ENCODE data around the gene TUBA1A.
A peak's percentile ranks its signal among the peaks of the same experiment; 100 is the strongest.
"Not testable (repeated sequence)": the region's sequence is repeated elsewhere in the genome, so short reads cannot be mapped to it uniquely, and the experiment has no call there.

Gene TUBA1A

DNA sequence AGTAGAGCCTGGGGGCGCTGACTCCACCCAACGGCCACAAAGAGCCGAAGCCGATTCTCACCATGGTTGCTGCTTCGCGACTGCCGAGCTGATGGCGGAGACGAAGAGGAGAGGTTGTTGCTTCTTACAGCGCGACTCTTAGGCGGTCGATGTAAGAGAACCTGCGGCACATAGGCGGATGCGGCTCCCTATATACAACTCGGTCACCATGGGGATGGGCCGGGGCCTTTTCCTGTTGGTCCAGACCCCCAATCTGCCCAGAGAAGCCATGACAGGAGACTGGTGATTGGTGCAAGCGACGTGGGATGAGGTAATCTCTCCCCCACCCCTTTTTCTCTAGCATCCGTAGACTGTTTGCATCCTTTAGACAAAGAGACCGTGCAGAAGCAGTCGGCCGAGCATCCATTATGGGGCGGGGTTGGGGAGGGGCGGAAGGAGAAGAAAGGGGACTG lies at the start of gene TUBA1A:
TSS of gene TUBA1A (minus strand) at position 165 of the 452 bp plus-strand sequence. CDS start at position 64, 101 bp downstream.
- peak; percentile 96 for DNase-seq

DNA sequence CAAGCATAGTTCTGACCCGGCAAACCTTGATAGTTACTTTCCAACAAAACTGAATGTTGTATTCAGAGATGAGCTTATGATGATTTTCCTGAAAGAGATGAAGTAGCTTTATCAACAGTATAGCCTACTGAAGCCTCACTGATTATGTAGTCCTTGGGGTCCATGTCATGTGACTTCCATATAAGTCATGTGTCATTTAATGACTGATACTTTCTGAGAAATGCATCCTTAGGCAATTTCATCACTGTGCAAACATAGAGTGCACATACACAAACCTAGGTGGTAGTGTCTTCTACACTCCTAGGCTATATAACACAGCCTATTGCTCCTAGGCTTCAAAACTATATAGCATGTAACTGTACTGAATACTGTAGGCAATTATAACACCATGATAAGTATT lies 47.5 kb upstream of the TUBA1A start:
- no peak for DNase-seq

DNA sequence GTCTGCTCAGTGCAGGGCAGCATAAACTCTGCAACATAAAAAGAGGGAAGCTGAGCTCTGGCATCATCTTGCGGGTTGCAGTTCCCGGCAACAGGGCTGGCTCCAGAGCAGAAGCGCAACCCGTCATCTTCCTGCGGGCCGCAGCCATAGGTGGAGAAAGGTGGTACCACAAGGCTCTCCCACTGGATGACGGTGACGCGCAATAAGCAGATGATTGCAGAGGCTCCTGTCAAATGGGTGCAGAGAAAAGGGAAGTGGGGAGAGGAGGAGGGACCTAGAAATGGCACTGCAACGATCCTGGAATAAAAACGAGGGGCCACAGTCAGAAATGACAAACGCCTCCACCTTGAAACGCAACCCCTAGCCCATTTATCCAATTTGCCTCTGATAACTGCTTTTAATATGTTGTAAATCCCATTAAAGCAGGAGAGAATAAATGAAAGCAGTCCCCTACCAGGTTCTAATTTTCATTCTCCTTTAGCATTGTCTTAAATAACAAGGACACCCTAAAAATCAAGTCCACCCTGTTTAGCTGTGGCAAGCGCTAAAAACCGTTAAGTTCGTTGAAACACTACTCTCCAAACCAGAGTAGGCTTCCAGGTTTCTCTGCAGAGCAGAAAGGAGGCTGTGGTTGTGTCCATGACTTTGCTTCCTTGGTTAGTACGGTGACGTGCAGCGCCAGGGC lies 45.1 kb upstream of the TUBA1A start:
- no peak for DNase-seq

DNA sequence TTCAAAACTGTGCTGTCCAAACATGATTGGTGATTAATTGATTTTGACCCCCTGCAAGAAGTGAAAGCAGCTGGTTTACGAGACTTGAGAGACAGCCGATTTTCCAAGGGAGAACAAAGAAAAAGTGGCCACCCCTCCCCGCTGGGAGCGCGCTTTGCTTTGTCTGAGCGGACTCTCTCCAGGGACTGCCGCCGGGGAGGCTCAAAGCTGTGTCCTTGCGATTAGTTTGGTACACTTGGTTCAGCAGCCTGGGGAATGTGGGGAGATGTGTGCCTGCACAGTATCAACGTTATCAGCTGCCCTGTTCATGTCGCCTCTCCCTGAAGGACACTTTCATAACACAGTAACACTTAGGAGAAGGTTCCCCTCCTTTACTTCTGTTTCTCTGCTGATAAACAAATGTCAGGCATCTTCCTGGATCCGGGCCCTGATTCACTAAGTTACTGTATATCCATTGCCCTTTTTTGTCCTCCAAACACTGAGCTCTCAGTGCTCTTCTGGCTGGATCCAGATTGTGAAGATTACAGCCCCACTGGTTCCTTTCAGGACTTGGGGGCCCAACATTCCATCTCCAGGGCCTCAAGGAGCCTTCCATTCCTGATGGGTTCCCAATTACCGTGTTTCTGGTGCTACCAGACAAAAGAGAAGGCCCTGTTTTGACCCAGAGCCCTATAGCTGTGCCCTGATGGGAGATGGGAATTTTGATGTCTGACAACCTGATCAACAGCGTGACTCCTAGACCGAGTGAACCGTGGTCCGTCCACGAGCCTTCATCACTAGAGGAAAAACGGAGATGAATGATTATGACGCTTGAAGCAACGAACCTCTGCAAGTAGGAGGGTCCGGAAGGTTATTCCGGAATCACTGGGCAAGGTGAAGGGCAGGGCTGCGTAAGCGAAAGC lies 44.3 kb upstream of the TUBA1A start:
- DNase-seq: no peak

DNA sequence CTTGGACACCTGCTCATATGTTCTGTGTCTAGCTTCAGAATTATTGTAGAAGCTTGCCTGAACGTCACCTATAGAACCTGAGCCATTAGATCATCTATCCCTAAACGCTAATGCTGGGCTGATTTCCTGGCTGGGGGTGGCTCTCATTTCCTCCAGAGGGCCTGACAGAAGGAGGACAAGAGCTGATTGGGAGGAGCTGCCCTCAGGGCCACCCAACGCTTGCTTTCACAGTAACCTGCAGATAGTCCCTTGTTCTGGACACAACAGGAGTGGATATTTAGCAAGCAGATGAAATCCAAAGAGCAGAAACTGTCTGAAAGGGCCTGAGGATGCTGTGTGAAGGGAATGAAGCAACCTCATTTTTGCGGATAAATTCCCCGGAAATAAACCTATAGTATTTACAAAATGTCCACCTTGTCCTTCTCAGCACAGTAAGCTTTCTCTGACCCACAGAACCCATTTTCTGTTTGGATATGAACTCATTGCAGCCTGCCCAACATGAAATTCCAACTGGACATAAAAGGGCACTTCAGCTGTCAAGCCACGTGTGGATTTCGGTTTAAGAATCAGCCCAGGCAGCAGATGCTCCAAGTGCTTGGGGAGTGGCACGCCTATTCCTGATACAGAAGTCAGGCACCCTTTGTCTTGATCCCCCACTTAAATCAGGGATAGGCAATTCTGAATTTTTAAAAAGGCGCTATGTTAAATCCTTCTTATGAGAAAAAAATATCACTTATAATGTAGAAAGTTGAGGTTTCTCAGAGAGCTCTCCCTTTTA lies 43.2 kb upstream of the TUBA1A start:
- DNase-seq: no peak

DNA sequence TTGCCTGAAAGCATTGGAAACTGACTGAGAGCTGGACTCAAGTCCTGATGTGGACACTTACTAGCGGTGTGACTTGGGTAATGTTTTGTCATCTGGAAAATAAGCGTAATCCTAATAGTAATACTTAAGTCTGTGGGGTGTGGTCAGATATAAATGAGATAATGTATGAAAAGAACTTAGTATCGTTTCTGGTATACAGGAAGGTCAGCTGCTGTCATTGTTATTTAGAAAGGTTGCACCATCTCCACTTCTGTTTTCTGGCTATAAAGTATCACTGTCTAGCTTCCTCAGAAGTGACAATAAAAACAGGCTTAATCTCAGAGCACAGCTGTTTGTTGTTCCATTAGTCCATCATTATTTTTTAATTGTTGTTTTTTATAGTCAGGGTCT lies 41.9 kb upstream of the TUBA1A start:
- DNase-seq: no peak

DNA sequence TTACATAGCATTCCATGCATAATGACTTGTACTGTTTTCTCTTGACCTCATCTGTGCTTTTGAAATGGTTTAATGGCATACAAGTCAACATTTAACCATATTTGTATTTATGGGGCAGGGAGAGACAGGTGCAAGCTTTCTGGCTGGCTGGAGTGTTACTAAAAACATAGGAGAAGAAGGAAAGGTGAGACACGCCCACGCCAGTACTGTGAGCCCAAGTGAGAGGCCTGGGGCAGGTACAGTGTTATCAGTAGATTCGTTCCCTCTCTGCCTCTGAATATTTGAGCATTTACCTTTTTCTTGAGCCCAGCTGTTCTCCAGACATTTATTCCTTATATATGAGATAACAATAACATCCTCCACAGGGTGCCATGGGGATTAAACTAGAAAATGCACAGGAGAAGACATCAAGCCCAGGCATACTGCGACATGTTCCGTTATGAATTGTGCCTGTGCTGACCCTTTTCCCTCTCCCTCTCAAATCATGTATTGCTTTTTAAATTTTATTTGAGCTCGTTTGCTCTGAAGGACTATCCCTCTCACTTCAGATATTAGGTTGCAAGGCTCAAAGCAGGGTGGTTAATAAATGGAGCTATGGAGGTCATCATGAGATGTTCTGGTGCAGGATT lies 41.4 kb upstream of the TUBA1A start:
- no peak for DNase-seq

DNA sequence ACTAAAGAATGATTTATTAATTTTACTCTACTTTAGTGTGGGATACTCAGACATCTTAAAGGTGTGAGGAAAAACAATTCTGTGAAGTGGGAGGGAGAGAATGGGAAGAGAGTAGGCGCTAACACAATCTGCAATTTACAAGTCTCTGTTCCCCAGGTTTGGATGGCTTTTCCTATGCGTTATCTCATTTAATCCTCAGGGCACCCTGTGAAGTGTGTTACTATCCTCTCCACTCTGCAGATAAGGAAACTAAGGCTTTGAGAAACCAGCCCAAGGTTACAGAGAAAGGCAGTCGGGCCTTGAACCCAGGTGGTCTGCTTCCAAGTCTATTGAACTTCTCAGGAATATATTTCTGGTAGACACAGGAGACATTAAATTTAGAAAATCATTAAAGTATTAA lies 39.8 kb upstream of the TUBA1A start:
- no peak for DNase-seq

DNA sequence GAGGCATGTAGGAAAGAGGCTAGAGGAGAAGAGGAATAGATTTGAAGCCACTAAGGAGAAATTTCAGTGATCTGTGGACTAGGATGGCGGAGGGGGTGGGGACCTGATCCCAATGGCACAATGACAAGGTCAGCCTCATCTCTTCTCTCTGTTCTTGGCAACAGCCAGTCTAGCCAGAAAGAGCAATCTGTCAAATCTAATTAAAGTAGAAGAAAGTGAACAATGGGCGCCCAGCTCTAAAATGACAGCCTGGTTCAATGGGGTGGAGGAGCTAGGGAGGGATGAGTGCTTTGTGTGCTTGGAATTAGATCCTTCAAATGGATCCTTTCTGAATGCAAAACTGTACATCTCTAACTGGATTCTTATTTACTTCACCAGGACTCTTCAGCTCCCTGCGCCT lies 38.8 kb upstream of the TUBA1A start:
- DNase-seq: no peak

DNA sequence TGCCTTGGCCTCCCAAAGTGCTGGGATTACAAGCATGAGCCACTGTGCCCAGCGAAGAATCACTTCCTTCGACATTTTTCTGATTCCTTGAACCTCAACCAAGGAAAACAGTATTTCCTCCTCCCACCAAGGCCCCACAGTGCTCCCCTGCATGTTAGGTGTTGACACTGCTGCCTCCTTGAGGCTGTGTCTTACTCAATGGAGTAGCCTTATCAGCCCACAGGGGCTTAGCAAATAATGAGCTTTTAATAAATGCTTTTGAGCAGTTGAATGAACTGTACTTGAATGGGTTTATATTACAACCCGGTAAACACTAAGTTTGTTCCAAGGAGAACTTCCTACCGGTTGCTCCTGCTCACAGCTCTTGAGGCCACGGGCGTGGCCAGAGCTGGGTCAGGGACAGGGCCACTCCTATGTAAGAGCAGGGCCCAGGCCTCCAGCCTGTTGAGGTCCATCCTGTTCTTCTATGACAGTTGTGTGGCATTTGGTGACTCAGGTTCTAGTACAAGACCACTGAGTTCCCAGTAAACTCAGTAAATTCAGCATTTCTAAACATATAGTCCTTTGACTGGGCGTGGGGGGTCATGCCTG lies 36.8 kb upstream of the TUBA1A start:
- no peak for DNase-seq

DNA sequence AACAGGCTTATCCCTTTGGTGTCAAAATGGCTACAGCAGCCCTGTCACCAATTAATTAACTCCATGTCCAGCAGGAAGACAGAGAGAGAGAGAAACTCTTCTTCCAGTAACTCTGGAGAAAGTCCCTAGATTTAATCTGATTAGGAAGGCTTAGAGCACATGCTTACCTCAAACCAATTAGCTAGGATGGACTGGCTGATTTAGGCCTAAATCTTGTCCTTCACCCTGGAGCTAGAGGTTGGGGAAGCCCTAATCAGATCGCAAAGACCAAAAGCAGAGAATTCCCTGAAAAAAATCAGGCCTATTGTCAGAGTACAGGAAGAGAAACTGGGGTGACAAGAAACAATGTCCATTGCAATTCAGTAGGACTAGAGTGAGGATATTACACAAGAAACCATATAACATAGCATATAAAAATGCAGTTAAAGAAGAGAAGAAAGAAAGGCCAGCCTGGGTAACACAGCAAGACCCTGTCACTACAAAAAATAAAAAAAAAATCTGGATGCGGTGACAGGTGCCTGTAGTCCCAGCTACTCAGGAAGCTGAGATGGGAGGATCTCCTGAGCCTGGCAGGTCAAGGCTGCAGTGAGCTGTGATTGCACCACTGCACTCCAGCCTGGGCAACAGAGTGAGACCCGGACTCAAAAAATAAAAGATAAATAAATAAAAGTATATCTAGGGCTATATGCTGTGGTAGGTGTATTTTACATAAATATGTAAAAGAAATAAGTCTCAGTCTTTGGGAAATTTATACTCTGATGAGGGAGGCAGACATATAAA lies 34.9 kb upstream of the TUBA1A start:
- DNase-seq: no peak

DNA sequence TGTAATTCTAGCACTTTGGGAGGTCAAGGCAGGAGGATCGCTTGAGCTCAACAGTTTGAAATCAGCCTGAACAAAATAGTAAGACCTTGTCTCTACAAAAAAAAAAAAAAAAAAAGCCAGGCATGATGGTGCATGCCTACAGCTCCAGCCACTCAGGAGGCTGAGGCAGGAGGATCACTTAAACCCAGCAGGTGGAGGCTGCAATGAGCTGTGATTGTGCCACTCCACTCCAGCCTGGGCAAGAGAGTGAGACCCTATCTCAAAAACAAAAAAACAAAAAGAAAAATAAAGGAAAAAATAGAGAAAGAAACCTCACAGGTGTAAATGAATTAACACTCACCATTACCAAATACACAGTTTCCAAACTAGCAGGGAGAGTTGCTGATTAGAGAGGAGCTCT lies 34.2 kb upstream of the TUBA1A start:
- DNase-seq: no peak

DNA sequence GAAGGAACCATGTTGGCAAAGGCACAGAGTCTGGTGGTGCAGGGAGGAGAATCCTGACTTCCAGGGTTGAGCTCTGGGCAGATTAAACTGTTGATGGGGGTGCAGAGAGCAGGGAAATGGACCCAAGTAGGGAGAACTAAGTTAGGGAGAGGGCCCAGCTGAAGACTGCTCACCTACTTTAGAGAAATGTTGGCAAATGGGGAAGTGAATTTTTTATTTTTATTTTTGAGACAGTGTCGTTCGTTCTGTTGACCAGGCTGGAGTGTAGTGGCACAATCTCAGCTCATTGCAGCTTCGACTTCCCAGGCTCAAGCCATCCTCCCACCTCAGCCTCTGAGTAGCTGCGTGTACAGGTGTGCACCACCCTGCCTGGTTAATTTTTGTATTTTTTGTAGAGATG lies 32.1 kb upstream of the TUBA1A start:
- no peak for DNase-seq

DNA sequence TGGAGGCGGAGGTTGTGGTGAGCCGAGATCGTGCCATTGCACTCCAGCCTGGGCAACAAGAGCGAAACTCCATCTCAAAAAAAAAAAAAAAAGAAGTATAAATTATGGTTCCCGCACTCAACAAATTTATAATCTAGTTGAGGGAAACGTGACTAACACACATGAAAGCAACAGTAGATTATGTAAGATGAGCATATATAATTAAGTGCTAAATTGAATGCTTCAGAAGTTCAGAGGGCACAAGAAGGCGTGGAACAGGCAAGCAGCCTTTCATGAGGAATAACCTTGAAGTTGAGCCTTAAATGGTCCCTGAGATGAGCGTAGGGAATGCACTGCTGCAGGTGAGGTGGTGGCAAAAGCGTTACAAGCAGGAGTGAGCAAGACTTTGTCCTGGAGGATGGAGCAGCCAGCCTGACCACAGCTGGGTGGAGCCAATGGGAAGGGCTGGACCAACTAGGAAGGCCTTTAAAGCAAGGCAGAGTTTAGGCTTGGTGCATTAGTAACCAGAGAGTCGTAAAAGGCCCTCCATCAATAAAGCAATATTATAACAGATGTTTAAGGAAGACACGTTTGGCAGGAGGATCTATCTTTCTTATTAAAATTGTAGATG lies 30.6 kb upstream of the TUBA1A start:
- DNase-seq: no peak

DNA sequence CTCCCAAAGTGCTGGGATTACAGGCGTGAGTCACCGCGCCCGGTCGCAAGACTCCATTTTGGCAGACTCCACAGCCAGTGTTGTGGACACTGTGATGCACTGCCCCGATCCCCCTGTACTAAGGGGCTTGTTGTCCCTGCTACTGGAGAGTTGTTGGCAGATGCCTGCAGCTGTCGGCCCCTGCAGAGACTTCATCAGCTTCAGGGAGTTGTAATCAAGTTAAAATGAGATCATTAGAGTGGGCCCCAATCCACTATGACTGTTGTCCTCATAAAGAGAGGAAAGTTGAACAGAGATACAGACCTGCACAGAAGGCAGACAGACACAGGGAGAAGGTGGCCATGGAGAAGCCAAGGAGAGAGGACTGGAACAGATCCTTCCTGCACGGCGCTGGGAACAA lies 23.7 kb upstream of the TUBA1A start:
- DNase-seq: no peak

DNA sequence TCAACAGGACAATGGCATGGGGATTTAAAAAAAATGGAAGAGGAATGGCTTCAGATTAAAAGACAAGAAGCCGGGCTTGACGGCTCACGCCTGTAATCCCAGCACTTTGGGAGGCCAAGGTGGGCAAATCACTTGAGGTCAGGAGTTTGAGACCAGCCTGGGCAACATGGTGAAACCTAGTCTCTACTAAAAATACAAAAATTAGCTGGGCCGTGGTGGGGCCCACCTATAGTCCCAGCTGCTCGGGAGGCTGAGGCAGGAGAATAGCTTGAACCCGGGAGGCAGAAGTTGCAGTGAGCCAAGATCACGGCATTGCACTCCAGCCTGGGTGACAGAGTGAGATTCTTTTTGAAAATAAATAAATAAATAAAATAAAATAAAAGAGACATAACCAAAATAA lies 21.8 kb upstream of the TUBA1A start:
- DNase-seq: not testable (repeated sequence)

DNA sequence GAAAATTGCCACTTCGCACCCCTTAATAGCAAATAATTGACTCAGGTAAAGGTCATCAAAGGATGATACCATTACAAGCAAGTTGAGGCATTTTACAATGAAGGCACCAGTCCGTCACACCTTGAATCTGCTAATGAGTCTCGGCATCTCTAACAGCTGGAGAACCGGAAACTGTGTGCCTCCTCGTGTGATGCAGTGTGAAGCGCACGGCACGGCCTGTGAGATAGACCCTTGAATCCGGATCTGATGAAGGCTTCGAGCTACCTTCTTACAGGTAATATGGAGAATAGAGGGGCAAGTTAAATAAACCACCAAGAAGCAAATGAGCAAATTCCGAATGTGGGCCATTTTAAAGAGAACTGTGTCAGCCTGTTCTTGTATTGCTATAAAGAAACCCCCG lies 19.8 kb upstream of the TUBA1A start:
- DNase-seq: no peak

DNA sequence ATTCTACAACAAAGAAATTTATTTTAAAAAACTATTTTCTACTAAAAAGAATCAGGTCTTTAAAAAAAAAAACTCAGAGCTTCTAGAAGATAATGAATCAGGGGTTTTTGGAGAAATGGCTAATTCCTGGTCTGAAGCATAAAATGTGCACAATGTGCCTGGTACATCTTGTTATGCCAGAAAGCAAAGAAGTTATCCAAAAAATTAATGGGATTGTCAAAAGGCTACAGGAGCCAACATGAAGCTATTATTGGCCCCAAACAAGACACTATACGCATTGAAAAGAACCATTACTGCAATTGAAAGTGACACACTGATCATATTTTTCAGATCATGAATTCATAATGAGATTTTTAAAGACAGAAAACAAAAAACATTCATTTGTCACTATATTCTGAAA lies 19.3 kb upstream of the TUBA1A start:
- no peak for DNase-seq

DNA sequence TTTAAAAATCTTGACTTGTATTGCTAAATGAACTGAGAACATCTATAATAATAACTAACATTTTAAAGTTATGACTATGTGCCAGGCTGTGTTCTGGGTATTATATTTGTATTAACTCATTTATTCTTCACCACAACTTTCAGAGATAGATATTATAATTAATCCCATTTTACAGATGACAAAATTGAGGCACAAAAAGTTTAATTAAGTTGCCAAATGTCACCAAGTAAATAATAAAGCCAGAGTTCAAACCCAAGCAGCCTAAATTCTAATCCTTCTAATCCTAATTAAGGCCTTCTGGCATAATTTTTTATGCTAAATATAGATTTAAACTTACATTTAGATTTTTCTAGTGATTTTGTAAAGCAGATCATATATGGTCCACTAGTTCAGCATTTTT lies 17.5 kb upstream of the TUBA1A start:
- DNase-seq: no peak

DNA sequence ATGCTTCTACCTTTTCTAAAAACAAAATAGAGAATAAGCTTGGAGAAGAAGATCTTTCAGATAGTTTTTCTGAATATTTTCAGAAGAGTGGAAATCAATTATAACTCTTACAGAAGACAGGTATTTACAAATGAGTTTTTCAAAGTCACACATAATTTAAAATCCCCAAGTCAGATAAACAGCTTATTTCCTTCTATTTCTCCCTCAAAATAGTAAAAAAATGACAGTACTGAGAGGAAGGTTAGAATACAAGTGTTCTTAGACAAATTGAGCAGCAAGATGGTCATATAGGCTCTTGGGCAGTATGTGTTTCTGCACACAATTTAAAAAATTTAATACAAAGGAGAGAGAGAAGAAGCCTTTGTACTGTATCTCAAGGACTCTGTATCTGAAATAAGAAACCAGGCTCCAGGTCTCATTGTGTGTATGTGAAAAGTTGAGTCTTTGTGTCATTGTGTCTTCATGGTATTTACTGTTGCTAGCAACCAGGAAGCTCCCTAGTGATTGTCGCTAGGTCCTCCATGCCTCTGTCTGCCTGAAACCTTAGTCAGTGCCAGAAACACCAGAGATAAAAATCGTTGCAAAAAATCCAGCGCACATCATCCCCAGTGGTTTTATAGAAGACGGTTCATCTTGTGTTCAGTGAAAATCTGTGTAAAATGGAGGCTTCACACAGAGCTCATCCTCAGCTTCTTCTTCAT lies 12.9 kb upstream of the TUBA1A start:
- no peak for DNase-seq

Measured in NCI-H1048 (cell line).